ENCODE data around the gene TAF15. TPM values are rescaled to one million over a fixed set of nuclear protein-coding genes. Genes with fewer than 3 reads are reported as not detected.

TAF15 gene
- total and polyA plus RNA-seq, 4 donors: 88.5 to 138 (median 114) TPM

- Histone ChIP-seq H3K9ac (ENCODE audit: insufficient read depth in 1 of 2, low read length in 2 of 2) (no peak overlapping the region), H3K4me3 (no peak overlapping the region), H3K4me1 (ENCODE audit: control insufficient read depth in 5 of 5, insufficient read depth in 5 of 5, low read length in 5 of 5) (peaks cover 5 to 23% (median 13%) of the 10 kb centered on the region in 5 donors), H3K9me3 (ENCODE audit: control insufficient read depth in 4 of 4, insufficient read depth in 3 of 4, low read length in 3 of 4) (no peaks in the 10 kb centered on the region), H3K27me3 (ENCODE audit: control insufficient read depth in 3 of 3, insufficient read depth in 3 of 3, low read length in 2 of 3) (no peaks in the 10 kb centered on the region), H3K36me3 (ENCODE audit: control insufficient read depth in 4 of 4, insufficient read depth in 4 of 4, low read length in 4 of 4) (peaks cover 3 to 6% (median 4%) of the 10 kb centered on the region in 4 donors), H3K27ac (ENCODE audit: low read depth in 1 of 2, low read length in 1 of 2) (no peak overlapping the region)
- ATAC-seq (ENCODE audit: insufficient read depth, low FRiP score) (no peak), DNase-seq (no peak)
- 49 to 58% methylated on average over 5 of the region's 5 CpGs for WGBS, 2 donors
- TF ChIP-seq CTCF (IDR thresholded peaks at IDR 0.05; ENCODE audit: control extremely low read depth, extremely low read depth): no peak
Measured at GRCh38 chr17:35812456-35812855, 3.2 kb downstream of the TAF15 start.

- Histone ChIP-seq H3K27me3 (ENCODE audit: control insufficient read depth in 3 of 3, insufficient read depth in 3 of 3, low read length in 2 of 3) (no peaks in the 10 kb centered on the region), H3K9me3 (ENCODE audit: control insufficient read depth in 4 of 4, insufficient read depth in 3 of 4, low read length in 3 of 4) (no peaks in the 10 kb centered on the region), H3K27ac (ENCODE audit: low read depth in 1 of 2, low read length in 1 of 2) (no peak overlapping the region), H3K4me3 (no peak overlapping the region), H3K9ac (ENCODE audit: insufficient read depth in 1 of 2, low read length in 2 of 2) (no peak overlapping the region), H3K36me3 (ENCODE audit: control insufficient read depth in 4 of 4, insufficient read depth in 4 of 4, low read length in 4 of 4) (peaks cover 8 to 25% (median 10%) of the 10 kb centered on the region in 4 donors), H3K4me1 (ENCODE audit: control insufficient read depth in 5 of 5, insufficient read depth in 5 of 5, low read length in 5 of 5) (peaks cover 1 to 9% (median 5%) of the 10 kb centered on the region in 5 donors)
- no peak for ATAC-seq (ENCODE audit: insufficient read depth, low FRiP score)
- no peak for TF ChIP-seq CTCF (IDR thresholded peaks at IDR 0.05; ENCODE audit: control extremely low read depth, extremely low read depth)
- DNase-seq: no peak
- WGBS, 2 donors: 78 to 80% methylated on average over 5 of the region's 5 CpGs
Measured at GRCh38 chr17:35816723-35817122, 7.4 kb downstream of the TAF15 start.

- H3K36me3 ChIP-seq (ENCODE audit: control insufficient read depth in 4 of 4, insufficient read depth in 4 of 4, low read length in 4 of 4): peaks cover 8 to 25% (median 9%) of the 10 kb centered on the region in 4 donors
- H3K27me3 ChIP-seq (ENCODE audit: control insufficient read depth in 3 of 3, insufficient read depth in 3 of 3, low read length in 2 of 3): no peaks in the 10 kb centered on the region
- H3K4me1 ChIP-seq (ENCODE audit: control insufficient read depth in 5 of 5, insufficient read depth in 5 of 5, low read length in 5 of 5): peaks cover 0 to 6% (median 5%) of the 10 kb centered on the region in 5 donors
- H3K27ac ChIP-seq (ENCODE audit: low read depth in 1 of 2, low read length in 1 of 2): no peak overlapping the region
- no peaks in the 10 kb centered on the region for H3K9me3 ChIP-seq (ENCODE audit: control insufficient read depth in 4 of 4, insufficient read depth in 3 of 4, low read length in 3 of 4)
- WGBS, 2 donors: 56 to 85% methylated on average over 1 of the region's 1 CpG
- no peak for ATAC-seq (ENCODE audit: insufficient read depth, low FRiP score)
- DNase-seq: no peak
- no peak for TF ChIP-seq CTCF (IDR thresholded peaks at IDR 0.05; ENCODE audit: control extremely low read depth, extremely low read depth)
- H3K4me3 ChIP-seq: no peak overlapping the region
- no peak overlapping the region for H3K9ac ChIP-seq (ENCODE audit: insufficient read depth in 1 of 2, low read length in 2 of 2)
Measured at GRCh38 chr17:35817196-35817595, 7.9 kb downstream of the TAF15 start.

GRCh38 chr17:35819455-35819854 is 10.2 kb downstream of the TAF15 start:
- Histone ChIP-seq H3K4me1 (ENCODE audit: control insufficient read depth in 5 of 5, insufficient read depth in 5 of 5, low read length in 5 of 5) (peaks cover 0 to 5% (median 4%) of the 10 kb centered on the region in 5 donors), H3K27me3 (ENCODE audit: control insufficient read depth in 3 of 3, insufficient read depth in 3 of 3, low read length in 2 of 3) (no peaks in the 10 kb centered on the region), H3K36me3 (ENCODE audit: control insufficient read depth in 4 of 4, insufficient read depth in 4 of 4, low read length in 4 of 4) (peaks cover 7 to 39% (median 18%) of the 10 kb centered on the region in 4 donors), H3K9ac (ENCODE audit: insufficient read depth in 1 of 2, low read length in 2 of 2) (no peak overlapping the region), H3K4me3 (no peak overlapping the region), H3K27ac (ENCODE audit: low read depth in 1 of 2, low read length in 1 of 2) (no peak overlapping the region), H3K9me3 (ENCODE audit: control insufficient read depth in 4 of 4, insufficient read depth in 3 of 4, low read length in 3 of 4) (no peaks in the 10 kb centered on the region)
- TF ChIP-seq CTCF (IDR thresholded peaks at IDR 0.05; ENCODE audit: control extremely low read depth, extremely low read depth): no peak
- DNase-seq: no peak
- ATAC-seq (ENCODE audit: insufficient read depth, low FRiP score): no peak
- WGBS, 2 donors: 81 to 85% methylated on average over 1 of the region's 1 CpG
